Stimulated activated CD4-positive, alpha-beta T cell treated with anti-CD3 and anti-CD28 coated beads, Interleukin-12 subunit alpha, Interleukin-12 subunit beta, amount 100 ng/mL, for 4 hours (primary cell): ENCODE measurements around the gene METRNL.
"Not testable (repeated sequence)": the region's sequence is repeated elsewhere in the genome, so short reads cannot be mapped to it uniquely, and the experiment has no call there.

Experiments
- DNase-seq: peaks from one replicate; pipeline ENCODE4 v3.0.0-alpha.2; 2020

METRNL gene

GRCh38 chr17:83109793-83110645 lies 30.6 kb downstream of the METRNL start:
- DNase-seq: no peak

- no peak for DNase-seq
Measured at GRCh38 chr17:83110735-83111134, 31.3 kb downstream of the METRNL start.

GRCh38 chr17:83111516-83112282 lies 32.3 kb downstream of the METRNL start:
- DNase-seq: no peak

- no peak for DNase-seq
Measured at GRCh38 chr17:83113381-83113780, 34.0 kb downstream of the METRNL start.

- no peak for DNase-seq
Measured at GRCh38 chr17:83113792-83114191, 34.4 kb downstream of the METRNL start.

GRCh38 chr17:83114706-83115105 lies 35.3 kb downstream of the METRNL start:
- no peak for DNase-seq

- DNase-seq: no peak
Measured at GRCh38 chr17:83115202-83115651, 35.8 kb downstream of the METRNL start.

- no peak for DNase-seq
Measured at GRCh38 chr17:83115832-83116231, 36.4 kb downstream of the METRNL start.

GRCh38 chr17:83116311-83116771 lies 36.9 kb downstream of the METRNL start:
- no peak for DNase-seq

- DNase-seq: no peak
Measured at GRCh38 chr17:83116783-83117555, 37.6 kb downstream of the METRNL start.

- no peak for DNase-seq
Measured at GRCh38 chr17:83117583-83117982, 38.2 kb downstream of the METRNL start.

GRCh38 chr17:83118071-83118841 lies 38.8 kb downstream of the METRNL start:
- DNase-seq: no peak

GRCh38 chr17:83119987-83120864 lies 40.8 kb downstream of the METRNL start:
- DNase-seq: no peak

GRCh38 chr17:83121473-83121872 lies 42.1 kb downstream of the METRNL start:
- not testable (repeated sequence) for DNase-seq

- DNase-seq: no peak
Measured at GRCh38 chr17:83121921-83122820, 42.8 kb downstream of the METRNL start.

GRCh38 chr17:83122834-83123233 lies 43.4 kb downstream of the METRNL start:
- DNase-seq: no peak

GRCh38 chr17:83123896-83124801 lies 44.7 kb downstream of the METRNL start:
- no peak for DNase-seq

GRCh38 chr17:83124871-83125514 lies 45.6 kb downstream of the METRNL start:
- no peak for DNase-seq
